Endothelial cell of umbilical vein (primary cell): ENCODE results near the gene ERMN. TPM values are rescaled to one million over a fixed set of nuclear protein-coding genes. Genes with fewer than 3 reads are reported as not detected.

Experiments
- BruUV-seq: library from RNA; stranded (reverse); fragments of 400-500 nt; replicated peaks from 2 replicates; lab custom pipeline; 2021; lab: Mats Ljungman, UMichigan
- CTCF ChIA-PET: fragments of 300-600, 350-600 bp; sonication (Branson Sonifier 250); formaldehyde crosslinking; loops from one replicate; lab custom pipeline; 2021; ENCODE audit warnings: antibody characterized with exemption, inconsistent platforms; lab: Charles Lee
- POLR2A ChIA-PET: fragments of 300-600, 350-600 bp; sonication (Branson Sonifier 250); formaldehyde crosslinking; loops from one replicate; lab custom pipeline; 2021; ENCODE audit warnings: antibody characterized with exemption, inconsistent platforms; lab: Charles Lee
- DNase-seq: peaks from one replicate; pipeline ENCODE4 v3.0.0-alpha.2; 2011; ENCODE audit warnings: low read depth, low spot score
- FAIRE-seq: peaks from 2 replicates; lab custom pipeline; 2011; peaks lifted over from hg19 to GRCh38; lab: Jason Lieb, UNC
- H2AFZ ChIP-seq: 2 replicates; pipeline ENCODE4 v1.6.0; 2012; ENCODE audit warnings: low read depth, low read length, control low read depth, inconsistent platforms
- H3K27ac ChIP-seq: 2 replicates; pipeline ENCODE4 v1.5.1; 2011; ENCODE audit warnings: low read depth, mild to moderate bottlenecking, control low read depth, low read length, moderate library complexity; ENCODE audit not compliant: insufficient read depth
- H3K27me3 ChIP-seq, 2 experiments: 2 replicates each; pipeline versions ENCODE4 v1.6.0 to v1.6.1; 2011; ENCODE audit warnings: low read length in 2 of 2, mixed read lengths in 1 of 2; ENCODE audit not compliant: control insufficient read depth in 2 of 2, insufficient read depth in 2 of 2
- H3K36me3 ChIP-seq, 2 experiments: 2 replicates in 1 of 2; 3 replicates in 1 of 2; pipeline ENCODE4 v1.5.1; 2011; ENCODE audit warnings: low read length in 2 of 2, mild to moderate bottlenecking in 1 of 2, moderate library complexity in 1 of 2; ENCODE audit not compliant: control insufficient read depth in 2 of 2, insufficient read depth in 2 of 2; ENCODE audit errors: extremely low read depth in 1 of 2
- H3K4me1 ChIP-seq: 3 replicates; pipeline ENCODE4 v1.5.1; 2011; ENCODE audit warnings: mild to moderate bottlenecking, low read length; ENCODE audit not compliant: control insufficient read depth, insufficient read depth; ENCODE audit errors: extremely low read depth
- H3K4me2 ChIP-seq: 2 replicates; pipeline ENCODE4 v1.6.1; 2011; ENCODE audit warnings: low read length, control low read depth, mixed read lengths; ENCODE audit not compliant: insufficient read depth
- H3K4me3 ChIP-seq, 3 experiments: fragments of 200-600 bp in 1 of 3; sonication (generic), shearing (Covaris generic) in 1 of 3; replicated peaks in 1 of 3; 2 replicates each; pipeline ENCODE4 v1.5.1; 2011 to 2016; ENCODE audit warnings: control low read depth in 3 of 3, low read length in 3 of 3, mild to moderate bottlenecking in 2 of 3, inconsistent platforms in 1 of 3, low read depth in 1 of 3, moderate library complexity in 1 of 3; ENCODE audit not compliant: insufficient read depth in 1 of 3
- H3K79me2 ChIP-seq: 2 replicates; pipeline ENCODE4 v1.6.0; 2012; ENCODE audit warnings: low read length, inconsistent platforms; ENCODE audit not compliant: control insufficient read depth, insufficient read depth
- H3K9ac ChIP-seq: replicated peaks from 2 replicates; pipeline ENCODE3; 2011; ENCODE audit warnings: low read length, control low read depth; ENCODE audit not compliant: insufficient read depth; ENCODE audit errors: extremely low read depth
- H3K9me1 ChIP-seq: replicated peaks from 3 replicates; pipeline ENCODE4 v1.6.0; 2011; ENCODE audit warnings: mild to moderate bottlenecking, low read length; ENCODE audit not compliant: control insufficient read depth, insufficient read depth; ENCODE audit errors: extremely low read depth
- H3K9me3 ChIP-seq: replicated peaks from 2 replicates; pipeline ENCODE4 v1.5.1; 2012; ENCODE audit warnings: low read length, inconsistent platforms; ENCODE audit not compliant: control insufficient read depth, insufficient read depth
- H4K20me1 ChIP-seq: replicated peaks from 2 replicates; pipeline ENCODE3; 2011; ENCODE audit warnings: mild to moderate bottlenecking, low read length; ENCODE audit not compliant: control insufficient read depth, insufficient read depth; ENCODE audit errors: extremely low read depth
- CTCF ChIP-seq, 2 donors: IDR thresholded peaks; 1 replicate in 1 of 2; 2 replicates in 1 of 2; pipeline ENCODE4 v1.5.1; 2011; ENCODE audit warnings: low read length in 2 of 2, mild to moderate bottlenecking in 2 of 2, moderate library complexity in 2 of 2, control low read depth in 1 of 2, inconsistent platforms in 1 of 2, low read depth in 1 of 2; ENCODE audit not compliant: insufficient read depth in 1 of 2; ENCODE audit errors: extremely low read depth in 1 of 2
- EZH2 ChIP-seq: IDR thresholded peaks from 2 replicates; pipeline ENCODE4 v1.6.1; 2012; ENCODE audit warnings: borderline replicate concordance, low read depth, mild to moderate bottlenecking, moderate library complexity, low read length, inconsistent platforms; ENCODE audit not compliant: severe bottlenecking
- FOS ChIP-seq: IDR thresholded peaks from 2 replicates; pipeline ENCODE4 v1.6.1; 2011; ENCODE audit warnings: mild to moderate bottlenecking, low read length, moderate library complexity, borderline replicate concordance; ENCODE audit not compliant: insufficient read depth
- GATA2 ChIP-seq: IDR thresholded peaks from 2 replicates; pipeline ENCODE4 v1.7.0; 2011; ENCODE audit warnings: low read depth, mild to moderate bottlenecking, moderate library complexity, mixed read lengths, low read length; ENCODE audit not compliant: insufficient read length, insufficient read depth
- JUN ChIP-seq: IDR thresholded peaks from 2 replicates; pipeline ENCODE4 v1.6.1; 2011; ENCODE audit warnings: borderline replicate concordance, low read depth; ENCODE audit not compliant: insufficient read length, insufficient read depth
- MAX ChIP-seq: IDR thresholded peaks from 2 replicates; pipeline ENCODE4 v1.6.1; 2011; ENCODE audit not compliant: insufficient read depth, insufficient read length
- MYC ChIP-seq: IDR thresholded peaks from one replicate; pipeline ENCODE4 v1.6.1; 2011; ENCODE audit warnings: mild to moderate bottlenecking, low read depth, low read length
- POLR2A ChIP-seq: IDR thresholded peaks from 2 replicates; pipeline ENCODE4 v1.6.1; 2012; ENCODE audit warnings: low read depth, mild to moderate bottlenecking, control low read depth, low read length
- POLR2AphosphoS5 ChIP-seq: IDR thresholded peaks from 2 replicates; pipeline ENCODE4 v1.6.1; 2012; ENCODE audit warnings: low read depth, mild to moderate bottlenecking, control low read depth, low read length, moderate library complexity; ENCODE audit not compliant: insufficient read depth
- dilution Hi-C: fragments of 300-500 bp; cut with MboI; formaldehyde crosslinking; loops from one replicate; pipeline ENCODE4 v1.15.0; 2019; ENCODE audit warnings: low sequenced_read_pairs; ENCODE audit not compliant: extremely low pct_ligation_motif_present
- intact Hi-C: fragments of 100-400 bp; cut with micrococcal nuclease; formaldehyde crosslinking; loops from one replicate; pipeline ENCODE4 v1.10.0; 2022
- polyA plus RNA-seq, 4 experiments: library from polyadenylated mRNA; depleted of rRNA in 3 of 4; stranded (reverse) in 3 of 4; unstranded in 1 of 4; fragments of >200 nt; gene quantifications; 2 replicates each; pipeline versions ENCODE4 v1.2.1 to v1.2.3, GENCODE V29; 2011 to 2012; ENCODE audit warnings: missing spikeins in 1 of 4
- total RNA-seq: library from RNA; stranded (reverse); gene quantifications from 2 replicates; pipeline ENCODE4 v1.2.3, GENCODE V29; 2021

ERMN gene
- total and polyA plus RNA-seq, 2 donors (not counting 3 experiments of a cell fraction or from before 2014, with no cell fraction given), result not detected

DNA sequence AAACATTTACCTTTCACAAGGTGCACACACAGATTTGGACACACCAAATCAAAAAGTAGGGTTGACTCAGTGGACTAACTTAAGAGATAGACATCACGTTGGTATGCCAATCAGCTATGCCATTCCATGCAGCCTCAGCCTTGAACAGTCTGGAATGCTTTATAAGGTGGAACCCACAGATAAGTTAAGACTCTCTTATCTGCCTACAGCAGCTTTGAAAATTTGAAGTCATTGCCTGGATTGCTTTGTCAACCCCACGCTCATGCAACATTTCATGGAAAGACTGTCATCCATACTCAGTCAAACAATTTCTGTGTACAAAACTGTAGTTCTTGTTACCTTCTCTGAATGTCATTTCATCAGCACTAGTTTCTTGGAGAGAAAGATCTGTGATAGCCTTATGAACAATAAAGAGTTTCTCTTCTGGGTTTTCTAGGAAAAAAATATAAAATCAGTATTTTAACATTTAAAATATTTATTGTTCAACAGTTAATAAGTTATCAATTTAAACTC, 1.2 kb downstream of the ERMN start:
- H3K4me2 ChIP-seq, result no peak overlapping the region
- FAIRE-seq, result no peak
- no peak overlapping the region for H2AFZ ChIP-seq
- H4K20me1 ChIP-seq, result no peaks in the 10 kb centered on the region
- dilution Hi-C loops (no loop called here), intact Hi-C loops (no loop called here)
- ChIA-PET CTCF (interaction anchor here (1.3 to 15.2 kb wide), 3 partner anchors 8 to 20 kb away, joined by 3 to 249 read pairs (median 113); no protein-coding TSS in a partner anchor), POLR2A (no interaction called here)
- no peak for TF ChIP-seq MYC
- TF ChIP-seq MAX, result no peak
- no peak for TF ChIP-seq CTCF (IDR thresholded peaks at IDR 0.05; ENCODE audit: extremely low read depth in 1 of 2, insufficient read depth in 1 of 2, low read depth in 1 of 2, low read length in 2 of 2)
- TF ChIP-seq JUN, result no peak
- TF ChIP-seq FOS, result no peak
- no peak for TF ChIP-seq GATA2
- TF ChIP-seq EZH2, result no peak
- TF ChIP-seq POLR2AphosphoS5, result no peak
- no peak for TF ChIP-seq POLR2A
- BruUV-seq, result no TSS peak
- H3K4me3 ChIP-seq, result no peak overlapping the region
- H3K27me3 ChIP-seq, result peaks cover 0 to 4% of the 10 kb centered on the region in 2 experiments
- no peaks in the 10 kb centered on the region for H3K36me3 ChIP-seq
- H3K9ac ChIP-seq, result no peak overlapping the region
- no peaks in the 10 kb centered on the region for H3K9me1 ChIP-seq
- H3K9me3 ChIP-seq, result no peaks in the 10 kb centered on the region
- no peak for DNase-seq
- no peaks in the 10 kb centered on the region for H3K79me2 ChIP-seq
- H3K27ac ChIP-seq, result no peak overlapping the region
- no peaks in the 10 kb centered on the region for H3K4me1 ChIP-seq
